ENCODE measurements around the gene GPR45.

DNA sequence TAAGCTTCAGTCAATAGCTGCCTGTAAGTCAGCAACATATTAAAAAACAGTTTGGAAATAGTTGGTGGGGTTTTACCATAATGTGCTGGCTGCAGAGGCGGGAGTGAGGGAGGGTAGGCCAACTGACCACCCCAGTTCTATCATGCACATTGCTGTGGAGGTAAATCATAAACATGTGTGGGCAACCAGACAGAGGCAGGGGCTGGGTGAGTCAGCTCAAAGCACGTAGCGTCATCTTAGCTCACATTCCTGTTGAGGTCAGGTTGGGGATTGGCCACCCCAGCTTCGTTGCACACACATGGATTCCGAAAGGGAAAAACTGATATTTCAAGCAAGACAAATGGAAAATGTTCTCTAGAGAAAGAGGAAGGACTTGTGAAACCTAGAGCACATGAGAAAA lies 19.5 kb downstream of the GPR45 start:
- TF ChIP-seq, protein P1, sequence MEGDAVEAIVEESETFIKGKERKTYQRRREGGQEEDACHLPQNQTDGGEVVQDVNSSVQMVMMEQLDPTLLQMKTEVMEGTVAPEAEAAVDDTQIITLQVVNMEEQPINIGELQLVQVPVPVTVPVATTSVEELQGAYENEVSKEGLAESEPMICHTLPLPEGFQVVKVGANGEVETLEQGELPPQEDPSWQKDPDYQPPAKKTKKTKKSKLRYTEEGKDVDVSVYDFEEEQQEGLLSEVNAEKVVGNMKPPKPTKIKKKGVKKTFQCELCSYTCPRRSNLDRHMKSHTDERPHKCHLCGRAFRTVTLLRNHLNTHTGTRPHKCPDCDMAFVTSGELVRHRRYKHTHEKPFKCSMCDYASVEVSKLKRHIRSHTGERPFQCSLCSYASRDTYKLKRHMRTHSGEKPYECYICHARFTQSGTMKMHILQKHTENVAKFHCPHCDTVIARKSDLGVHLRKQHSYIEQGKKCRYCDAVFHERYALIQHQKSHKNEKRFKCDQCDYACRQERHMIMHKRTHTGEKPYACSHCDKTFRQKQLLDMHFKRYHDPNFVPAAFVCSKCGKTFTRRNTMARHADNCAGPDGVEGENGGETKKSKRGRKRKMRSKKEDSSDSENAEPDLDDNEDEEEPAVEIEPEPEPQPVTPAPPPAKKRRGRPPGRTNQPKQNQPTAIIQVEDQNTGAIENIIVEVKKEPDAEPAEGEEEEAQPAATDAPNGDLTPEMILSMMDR (conservative IDR thresholded peaks at IDR 0.05; ENCODE audit: low read depth, low read length): no peak
- no peak for TF ChIP-seq EZH2 (IDR thresholded peaks at IDR 0.05; ENCODE audit: borderline replicate concordance, low read depth, low read length, poor library complexity, severe bottlenecking)
